Astrocyte (in vitro differentiated cells and primary cell): ENCODE results near the gene LCK. TPM values are rescaled to one million over a fixed set of nuclear protein-coding genes. Genes with fewer than 3 reads are reported as not detected.
A peak's percentile ranks its signal among the peaks of the same experiment; 100 is the strongest.

Experiments
- DNase-seq: peaks from one replicate; pipeline ENCODE4 v3.0.0-alpha.2; 2010; ENCODE audit warnings: low read depth
- FAIRE-seq: peaks from 2 replicates; lab custom pipeline; 2011; peaks lifted over from hg19 to GRCh38; lab: Jason Lieb, UNC
- H2AFZ ChIP-seq: 2 replicates; pipeline ENCODE4 v1.6.0; 2012; ENCODE audit warnings: low read depth, low read length, inconsistent platforms
- H3K27ac ChIP-seq: 2 replicates; pipeline ENCODE4 v1.5.1; 2011; ENCODE audit warnings: low read depth, low read length, inconsistent platforms
- H3K27me3 ChIP-seq: 2 replicates; pipeline ENCODE4 v1.6.0; 2011; ENCODE audit warnings: low read length, inconsistent platforms; ENCODE audit not compliant: insufficient read depth
- H3K36me3 ChIP-seq: 2 replicates; pipeline ENCODE4 v1.5.1; 2011; ENCODE audit warnings: low read length, inconsistent platforms; ENCODE audit not compliant: insufficient read depth
- H3K4me1 ChIP-seq: 2 replicates; pipeline ENCODE4 v1.5.1; 2011; ENCODE audit warnings: low read length, inconsistent platforms; ENCODE audit not compliant: insufficient read depth
- H3K4me2 ChIP-seq: 2 replicates; pipeline ENCODE4 v1.6.0; 2012; ENCODE audit warnings: low read length, inconsistent platforms
- H3K4me3 ChIP-seq: 2 replicates; pipeline ENCODE4 v1.5.1; 2011; ENCODE audit warnings: low read depth, mild to moderate bottlenecking, low read length, inconsistent platforms; ENCODE audit not compliant: insufficient read depth
- H3K79me2 ChIP-seq: 2 replicates; pipeline ENCODE4 v1.6.0; 2012; ENCODE audit warnings: mild to moderate bottlenecking, low read length, inconsistent platforms; ENCODE audit not compliant: insufficient read depth
- H3K9ac ChIP-seq: 2 replicates; pipeline ENCODE4 v1.6.0; 2012; ENCODE audit warnings: mild to moderate bottlenecking, low read length, inconsistent platforms
- H3K9me3 ChIP-seq: 2 replicates; pipeline ENCODE4 v1.5.1; 2012; ENCODE audit warnings: low read depth, mild to moderate bottlenecking, low read length, inconsistent platforms; ENCODE audit not compliant: insufficient read depth
- H4K20me1 ChIP-seq: 2 replicates; pipeline ENCODE4 v1.6.0; 2012; ENCODE audit warnings: low read length, inconsistent platforms; ENCODE audit not compliant: insufficient read depth
- H3K27ac Mint-ChIP-seq: one replicate; pipeline ENCODE4 v1.8.0; 2021; ENCODE audit warnings: mild to moderate bottlenecking, mixed read lengths; ENCODE audit not compliant: unreplicated experiment
- H3K27me3 Mint-ChIP-seq: one replicate; pipeline ENCODE4 v1.8.0; 2021; ENCODE audit warnings: low read depth, mixed read lengths; ENCODE audit not compliant: unreplicated experiment
- H3K36me3 Mint-ChIP-seq: one replicate; pipeline ENCODE4 v1.8.0; 2021; ENCODE audit warnings: low read depth, mixed read lengths; ENCODE audit not compliant: unreplicated experiment
- H3K4me1 Mint-ChIP-seq: one replicate; pipeline ENCODE4 v1.8.0; 2021; ENCODE audit warnings: low read depth, mixed read lengths; ENCODE audit not compliant: unreplicated experiment
- H3K4me3 Mint-ChIP-seq: one replicate; pipeline ENCODE4 v1.8.0; 2021; ENCODE audit warnings: mild to moderate bottlenecking, moderate library complexity, mixed read lengths; ENCODE audit not compliant: unreplicated experiment
- H3K9me3 Mint-ChIP-seq: one replicate; pipeline ENCODE4 v1.8.0; 2021; ENCODE audit warnings: mild to moderate bottlenecking, mixed read lengths; ENCODE audit not compliant: unreplicated experiment
- CTCF ChIP-seq: IDR thresholded peaks from 2 replicates; pipeline ENCODE4 v1.5.1; 2011; ENCODE audit warnings: low read depth, mild to moderate bottlenecking, inconsistent platforms, low read length, moderate library complexity; ENCODE audit not compliant: insufficient read depth
- EZH2 ChIP-seq: IDR thresholded peaks from 2 replicates; pipeline ENCODE4 v1.6.1; 2012; ENCODE audit warnings: mild to moderate bottlenecking, low read length, inconsistent platforms; ENCODE audit not compliant: insufficient read depth
- total RNA-seq: library from RNA; stranded (reverse); gene quantifications from 2 replicates; pipeline ENCODE4 v1.2.1, GENCODE V29; 2021

Gene LCK
- total RNA-seq, 1 donor from 2014 or later: 0.30 TPM

GRCh38 chr1:32228771-32229170 is 22.3 kb upstream of the LCK start:
- H3K27ac ChIP-seq: no peak overlapping the region
- peaks cover 15% of the 10 kb centered on the region for H3K79me2 ChIP-seq
- peaks cover 13% of the 10 kb centered on the region for H4K20me1 ChIP-seq
- Mint-ChIP-seq H3K4me1 (peaks cover 4% of the 10 kb centered on the region), H3K27ac (peak overlapping the region; percentile 42), H3K4me3 (no peak overlapping the region), H3K9me3 (no peaks in the 10 kb centered on the region), H3K27me3 (no peaks in the 10 kb centered on the region), H3K36me3 (peaks cover 30% of the 10 kb centered on the region)
- no peak for TF ChIP-seq CTCF
- TF ChIP-seq EZH2: no peak
- H3K9ac ChIP-seq: no peak overlapping the region
- peaks cover 44% of the 10 kb centered on the region for H3K36me3 ChIP-seq
- FAIRE-seq (no peak), DNase-seq (no peak)
- no peak overlapping the region for H3K4me3 ChIP-seq
- no peaks in the 10 kb centered on the region for H3K9me3 ChIP-seq
- H2AFZ ChIP-seq: no peak overlapping the region
- no peaks in the 10 kb centered on the region for H3K27me3 ChIP-seq
- H3K4me1 ChIP-seq: no peaks in the 10 kb centered on the region
- no peak overlapping the region for H3K4me2 ChIP-seq

- TF ChIP-seq CTCF (no peak), EZH2 (no peak)
- H3K4me3 Mint-ChIP-seq: no peak overlapping the region
- H3K9me3 ChIP-seq: no peaks in the 10 kb centered on the region
- peaks cover 22% of the 10 kb centered on the region for H3K36me3 Mint-ChIP-seq
- no peak for DNase-seq
- no peak overlapping the region for H3K27ac ChIP-seq
- no peaks in the 10 kb centered on the region for H3K79me2 ChIP-seq
- H2AFZ ChIP-seq: no peak overlapping the region
- no peak overlapping the region for H3K9ac ChIP-seq
- H3K27me3 ChIP-seq: no peaks in the 10 kb centered on the region
- no peaks in the 10 kb centered on the region for H3K9me3 Mint-ChIP-seq
- H3K27ac Mint-ChIP-seq: no peak overlapping the region
- H3K36me3 ChIP-seq: peaks cover 27% of the 10 kb centered on the region
- no peak for FAIRE-seq
- H3K4me2 ChIP-seq: no peak overlapping the region
- no peaks in the 10 kb centered on the region for H3K27me3 Mint-ChIP-seq
- H3K4me1 ChIP-seq: peaks cover 12% of the 10 kb centered on the region
- H3K4me1 Mint-ChIP-seq: peaks cover 7% of the 10 kb centered on the region
- H4K20me1 ChIP-seq: peaks cover 7% of the 10 kb centered on the region
- H3K4me3 ChIP-seq: no peak overlapping the region
Measured at GRCh38 chr1:32231843-32232432, 19.1 kb upstream of the LCK start.

- no peak for TF ChIP-seq CTCF
- no peak for TF ChIP-seq EZH2
- Histone ChIP-seq H3K27me3 (no peaks in the 10 kb centered on the region), H3K4me1 (peaks cover 12% of the 10 kb centered on the region), H3K9ac (no peak overlapping the region), H3K9me3 (no peaks in the 10 kb centered on the region), H3K4me3 (no peak overlapping the region), H3K79me2 (no peaks in the 10 kb centered on the region), H3K36me3 (peaks cover 22% of the 10 kb centered on the region), H3K4me2 (no peak overlapping the region), H2AFZ (no peak overlapping the region), H4K20me1 (peaks cover 6% of the 10 kb centered on the region), H3K27ac (no peak overlapping the region)
- Mint-ChIP-seq H3K36me3 (peaks cover 21% of the 10 kb centered on the region), H3K4me3 (no peak overlapping the region), H3K9me3 (no peaks in the 10 kb centered on the region), H3K27ac (peak overlapping the region; percentile 36), H3K27me3 (no peaks in the 10 kb centered on the region), H3K4me1 (peaks cover 7% of the 10 kb centered on the region)
- FAIRE-seq (no peak), DNase-seq (no peak)
Measured at GRCh38 chr1:32232558-32233304, 18.3 kb upstream of the LCK start.
